H1 (cell line): ENCODE results near the gene ENTREP1.

Experiments
- HDAC2 ChIP-seq, 2 experiments: fragments of 300-600 bp in 1 of 2; sonication (generic) in 1 of 2; IDR thresholded peaks; 2 replicates each; pipeline ENCODE4 v1.6.1; 2011 to 2012; ENCODE audit warnings: low read depth in 2 of 2, low read length in 2 of 2, mild to moderate bottlenecking in 2 of 2, moderate library complexity in 2 of 2, borderline replicate concordance in 1 of 2, inconsistent platforms in 1 of 2
- POLR2A ChIP-seq, 2 experiments: IDR thresholded peaks; 1 replicate in 1 of 2; 2 replicates in 1 of 2; pipeline ENCODE4 v1.6.1; 2011; ENCODE audit warnings: low read depth in 2 of 2, low read length in 2 of 2, mild to moderate bottlenecking in 2 of 2; ENCODE audit errors: control extremely low read depth in 1 of 2
- POLR2AphosphoS5 ChIP-seq: IDR thresholded peaks from 2 replicates; pipeline ENCODE4 v1.6.1; 2011; ENCODE audit warnings: low read depth, low read length
- SIN3A ChIP-seq, 2 experiments: IDR thresholded peaks in 1 of 2; conservative IDR thresholded peaks in 1 of 2; 2 replicates each; pipeline ENCODE4 v1.6.1; 2011 to 2012; ENCODE audit warnings: low read length in 2 of 2, improper control_type of control experiment in 1 of 2, low read depth in 1 of 2, mild to moderate bottlenecking in 1 of 2
- TF ChIP-seq, protein P1 (sequence below), 3 experiments: IDR thresholded peaks; 1 replicate in 2 of 3; 2 replicates in 1 of 3; pipeline versions ENCODE4 v1.5.1 to v1.6.1; 2011; ENCODE audit warnings: low read length in 3 of 3, mild to moderate bottlenecking in 3 of 3, inconsistent platforms in 2 of 3, low read depth in 1 of 3, moderate library complexity in 1 of 3; ENCODE audit not compliant: insufficient read depth in 1 of 3; ENCODE audit errors: control extremely low read depth in 1 of 3
- TF ChIP-seq, protein P2 (sequence below): IDR thresholded peaks from 2 replicates; pipeline ENCODE4 v1.6.1; 2012; ENCODE audit warnings: inconsistent platforms
- TF ChIP-seq, protein P3 (sequence below): IDR thresholded peaks from 2 replicates; pipeline ENCODE4 v1.6.1; 2011; ENCODE audit warnings: low read depth, mild to moderate bottlenecking, low read length; ENCODE audit not compliant: insufficient read depth

DNA sequence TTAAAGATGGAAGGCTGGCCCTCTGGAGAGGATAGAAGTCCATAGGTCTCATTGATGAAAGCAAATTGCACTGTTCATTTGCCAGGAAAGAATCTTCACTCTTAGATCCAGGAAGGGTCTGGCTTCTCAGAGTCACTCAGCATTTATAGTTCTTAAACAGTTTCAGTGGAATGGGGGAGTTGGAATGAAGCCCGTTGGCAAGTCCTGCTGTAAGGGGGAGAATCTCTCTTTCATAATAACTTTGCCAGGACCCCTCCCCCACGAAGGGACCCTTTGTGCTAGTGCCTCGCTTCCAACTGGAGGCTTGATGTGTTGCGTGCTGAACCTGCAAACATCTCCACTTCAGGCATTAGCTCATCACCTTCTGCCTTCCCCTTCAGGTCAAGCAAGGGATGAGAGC lies 57.1 kb downstream of the ENTREP1 start:
- TF ChIP-seq SIN3A (conservative IDR thresholded peaks at IDR 0.05 in 1 of 2, IDR thresholded peaks at IDR 0.05 in 1 of 2; ENCODE audit: low read depth in 1 of 2, low read length in 2 of 2) (no peak), POLR2AphosphoS5 (no peak), POLR2A (IDR thresholded peaks at IDR 0.05; ENCODE audit: control extremely low read depth in 1 of 2, low read depth in 2 of 2, low read length in 2 of 2) (no peak), HDAC2 (IDR thresholded peaks at IDR 0.05; ENCODE audit: borderline replicate concordance in 1 of 2, low read depth in 2 of 2, low read length in 2 of 2) (no peak)
- TF ChIP-seq, protein P1, sequence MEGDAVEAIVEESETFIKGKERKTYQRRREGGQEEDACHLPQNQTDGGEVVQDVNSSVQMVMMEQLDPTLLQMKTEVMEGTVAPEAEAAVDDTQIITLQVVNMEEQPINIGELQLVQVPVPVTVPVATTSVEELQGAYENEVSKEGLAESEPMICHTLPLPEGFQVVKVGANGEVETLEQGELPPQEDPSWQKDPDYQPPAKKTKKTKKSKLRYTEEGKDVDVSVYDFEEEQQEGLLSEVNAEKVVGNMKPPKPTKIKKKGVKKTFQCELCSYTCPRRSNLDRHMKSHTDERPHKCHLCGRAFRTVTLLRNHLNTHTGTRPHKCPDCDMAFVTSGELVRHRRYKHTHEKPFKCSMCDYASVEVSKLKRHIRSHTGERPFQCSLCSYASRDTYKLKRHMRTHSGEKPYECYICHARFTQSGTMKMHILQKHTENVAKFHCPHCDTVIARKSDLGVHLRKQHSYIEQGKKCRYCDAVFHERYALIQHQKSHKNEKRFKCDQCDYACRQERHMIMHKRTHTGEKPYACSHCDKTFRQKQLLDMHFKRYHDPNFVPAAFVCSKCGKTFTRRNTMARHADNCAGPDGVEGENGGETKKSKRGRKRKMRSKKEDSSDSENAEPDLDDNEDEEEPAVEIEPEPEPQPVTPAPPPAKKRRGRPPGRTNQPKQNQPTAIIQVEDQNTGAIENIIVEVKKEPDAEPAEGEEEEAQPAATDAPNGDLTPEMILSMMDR (IDR thresholded peaks at IDR 0.05; ENCODE audit: control extremely low read depth in 1 of 3, insufficient read depth in 1 of 3, low read depth in 1 of 3, low read length in 3 of 3), result peak in 1 of 3 experiments; percentile 1; a peak in 1 of 4 replicates
- TF ChIP-seq, protein P2, sequence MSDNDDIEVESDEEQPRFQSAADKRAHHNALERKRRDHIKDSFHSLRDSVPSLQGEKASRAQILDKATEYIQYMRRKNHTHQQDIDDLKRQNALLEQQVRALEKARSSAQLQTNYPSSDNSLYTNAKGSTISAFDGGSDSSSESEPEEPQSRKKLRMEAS, result no peak
- TF ChIP-seq, protein P3, sequence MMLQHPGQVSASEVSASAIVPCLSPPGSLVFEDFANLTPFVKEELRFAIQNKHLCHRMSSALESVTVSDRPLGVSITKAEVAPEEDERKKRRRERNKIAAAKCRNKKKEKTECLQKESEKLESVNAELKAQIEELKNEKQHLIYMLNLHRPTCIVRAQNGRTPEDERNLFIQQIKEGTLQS, result no peak
